Activated CD8-positive, alpha-beta memory T cell treated with anti-CD3 and anti-CD28 coated beads, Interleukin-2, amount 50 U/mL, for 1 hour (primary cell): ENCODE data around the gene MACROD2.

Experiments used
- DNase-seq: peaks from one replicate; pipeline ENCODE4 v3.0.0-alpha.2; 2020; ENCODE audit errors: extremely low read depth

The MACROD2 gene

GRCh38 chr20:15220009-15220656 lies 1224.8 kb downstream of the MACROD2 start:
- DNase-seq: no peak

DNA sequence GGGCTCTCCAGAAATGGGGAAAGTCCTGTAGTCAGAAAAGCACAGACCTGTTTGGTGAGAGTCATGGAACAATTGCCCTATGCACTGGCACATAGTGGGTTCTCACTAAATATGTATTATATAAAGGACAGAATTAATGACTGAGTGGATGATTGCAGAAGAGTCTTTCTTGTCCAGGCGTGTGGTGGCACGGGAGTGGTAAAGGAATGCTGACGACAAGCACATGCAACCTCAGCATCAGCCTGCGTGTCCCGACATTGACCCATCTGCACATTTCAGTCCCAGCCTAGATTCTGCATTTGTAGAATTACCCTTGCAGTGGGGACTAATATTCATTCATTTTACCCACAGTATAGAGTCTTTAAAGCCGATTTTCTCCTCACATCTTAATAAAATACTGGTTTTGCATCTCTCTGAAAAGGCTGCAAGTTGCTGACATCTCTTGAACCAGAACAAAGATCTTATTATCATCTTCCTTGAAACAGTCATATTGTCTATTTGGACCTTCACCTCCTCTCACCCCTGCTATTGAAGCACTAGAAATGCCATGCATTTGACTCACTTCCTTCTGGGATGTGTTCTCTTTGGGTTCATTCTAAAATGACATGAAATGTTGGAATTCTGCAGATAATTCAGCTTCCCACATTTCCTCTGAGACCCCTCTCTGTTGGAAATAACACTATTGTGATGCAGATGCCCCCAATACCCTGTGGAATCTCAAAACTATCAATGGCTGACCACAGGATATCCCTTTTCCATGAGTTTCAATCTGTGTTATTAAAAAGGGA lies 1225.7 kb downstream of the MACROD2 start:
- no peak for DNase-seq

GRCh38 chr20:15222502-15223330 lies 1227.4 kb downstream of the MACROD2 start:
- no peak for DNase-seq

- DNase-seq: no peak
Measured at GRCh38 chr20:15224199-15224598, 1228.9 kb downstream of the MACROD2 start.

GRCh38 chr20:15227102-15227501 lies 1231.8 kb downstream of the MACROD2 start:
- DNase-seq: no peak

DNA sequence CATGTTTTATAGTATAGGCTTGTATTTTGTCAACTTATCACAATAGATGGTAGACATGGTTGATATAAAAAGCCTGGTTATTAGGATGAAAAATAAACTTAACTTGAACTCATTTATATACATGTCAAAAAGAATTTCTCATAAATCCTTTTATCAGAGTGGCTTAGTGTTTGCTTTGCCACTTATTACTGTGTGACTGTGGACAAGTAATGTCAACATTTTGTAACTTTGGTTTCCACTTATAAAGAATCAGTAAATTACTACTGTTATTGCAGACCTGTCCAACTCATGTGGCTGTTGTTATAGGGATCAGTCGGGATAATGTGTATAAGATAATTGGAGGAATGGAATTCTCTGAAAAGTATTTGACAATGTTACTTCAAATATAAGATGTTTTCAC lies 1236.9 kb downstream of the MACROD2 start:
- DNase-seq: no peak

- DNase-seq: no peak
Measured at GRCh38 chr20:15235471-15236198, 1240.3 kb downstream of the MACROD2 start.

- DNase-seq: no peak
Measured at GRCh38 chr20:15236812-15237211, 1241.5 kb downstream of the MACROD2 start.

DNA sequence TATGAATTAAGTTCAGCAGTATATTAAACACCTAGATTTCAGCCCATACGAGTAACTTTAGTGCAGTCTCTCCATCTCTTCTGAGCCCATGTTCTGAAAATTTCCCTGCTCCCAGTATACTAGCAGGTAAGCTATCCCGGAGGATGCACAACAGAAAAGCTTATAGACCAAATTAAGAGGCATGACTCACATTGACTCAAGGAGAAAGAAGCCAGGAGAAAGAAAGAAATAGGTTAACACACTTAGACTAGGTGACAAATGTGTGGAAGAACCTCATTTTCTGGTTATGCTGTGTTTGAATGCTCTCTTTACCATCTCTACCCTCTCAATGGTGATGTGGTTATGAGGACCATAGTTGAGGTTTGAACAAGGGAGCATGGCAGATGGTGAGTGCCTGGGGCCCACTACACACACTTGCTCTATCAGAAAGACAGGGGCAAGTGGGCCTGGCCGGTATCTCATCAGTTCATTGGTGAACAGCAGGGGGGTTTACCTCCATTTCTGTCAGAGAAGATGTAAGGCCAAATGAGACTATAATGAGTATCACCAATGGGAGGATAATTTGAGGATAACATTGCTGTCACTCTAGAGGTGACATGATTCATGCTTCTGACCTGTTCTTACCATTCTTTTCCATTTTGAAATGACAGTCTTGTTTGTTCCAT lies 1244.4 kb downstream of the MACROD2 start:
- no peak for DNase-seq

- DNase-seq: no peak
Measured at GRCh38 chr20:15240801-15241200, 1245.5 kb downstream of the MACROD2 start.

GRCh38 chr20:15241681-15242080 lies 1246.4 kb downstream of the MACROD2 start:
- no peak for DNase-seq

DNA sequence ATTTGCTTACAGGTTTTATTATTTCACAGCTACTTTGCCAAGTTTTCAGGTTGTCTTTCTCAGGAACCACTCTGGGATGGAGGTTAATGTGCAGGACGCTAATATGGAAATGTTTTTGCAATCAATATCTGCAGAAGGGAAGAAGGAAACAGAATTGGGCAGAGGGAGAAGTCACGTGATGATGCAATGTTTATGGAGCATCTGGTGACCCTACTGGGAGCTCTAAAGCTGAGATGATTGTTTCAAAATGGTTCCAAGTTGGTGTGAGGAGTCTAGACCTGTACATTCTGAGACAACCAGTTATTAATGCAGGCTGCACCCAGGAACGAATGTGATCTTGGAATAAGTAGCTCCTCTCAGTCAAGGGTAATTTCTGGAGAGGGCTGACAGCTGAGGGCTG lies 1247.5 kb downstream of the MACROD2 start:
- DNase-seq: no peak

GRCh38 chr20:15245896-15246295 lies 1250.6 kb downstream of the MACROD2 start:
- DNase-seq: no peak

DNA sequence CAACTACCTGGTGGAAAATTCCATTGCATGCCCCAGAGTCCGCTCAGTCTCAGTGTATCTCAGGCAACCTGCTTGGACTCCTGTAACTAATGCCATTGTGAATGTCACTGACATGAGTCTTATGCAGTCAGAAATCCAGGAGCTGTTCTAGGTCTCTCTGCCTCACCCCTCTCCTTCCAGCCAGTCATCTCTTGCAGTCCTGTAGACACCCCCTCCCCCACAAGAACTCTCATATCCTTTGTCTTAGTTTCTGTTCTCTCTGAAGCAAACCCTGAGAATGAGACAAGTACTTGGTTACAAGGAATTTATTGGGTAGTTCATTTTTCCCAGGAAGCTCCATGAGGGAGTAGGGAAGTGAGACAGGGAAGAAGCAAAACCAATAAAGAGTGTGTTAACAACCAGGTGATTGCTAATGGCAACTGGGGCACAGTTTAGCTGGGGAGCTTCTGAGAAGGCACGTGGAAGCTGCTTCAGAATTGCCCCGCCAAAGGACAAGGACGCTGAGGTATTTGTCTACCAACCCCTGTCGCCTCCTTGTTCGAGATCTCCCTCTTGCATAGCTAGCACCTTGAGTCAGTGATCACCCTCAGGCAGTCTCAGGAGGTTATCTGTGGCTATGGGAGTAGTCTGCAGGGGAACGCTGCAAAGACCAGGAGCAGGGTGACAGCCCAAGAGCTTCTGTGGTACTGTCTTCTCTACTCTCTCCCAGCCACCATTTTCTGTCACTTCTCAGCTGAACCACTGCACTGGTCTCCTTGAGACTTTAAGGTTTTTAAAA lies 1253.5 kb downstream of the MACROD2 start:
- no peak for DNase-seq

GRCh38 chr20:15251171-15251570 lies 1255.9 kb downstream of the MACROD2 start:
- no peak for DNase-seq

- no peak for DNase-seq
Measured at GRCh38 chr20:15252304-15252703, 1257.0 kb downstream of the MACROD2 start.

DNA sequence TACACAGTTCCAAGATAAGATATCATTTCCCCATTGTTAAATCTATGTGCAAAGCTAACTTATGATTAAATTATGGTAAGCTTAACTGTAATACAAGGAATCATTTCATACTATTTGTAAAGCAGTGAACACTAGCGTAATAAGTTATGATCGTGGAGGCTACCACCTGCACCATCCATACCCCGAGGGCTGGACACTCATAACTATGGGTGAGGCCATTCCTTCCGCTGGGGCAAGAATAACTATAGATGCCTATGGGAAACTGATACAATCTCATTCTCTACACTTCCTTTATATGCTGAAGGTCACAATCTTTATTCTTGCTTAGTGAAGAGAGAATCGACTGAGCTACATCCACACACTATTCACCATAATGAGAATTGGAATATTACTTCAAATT lies 1258.1 kb downstream of the MACROD2 start:
- DNase-seq: no peak

DNA sequence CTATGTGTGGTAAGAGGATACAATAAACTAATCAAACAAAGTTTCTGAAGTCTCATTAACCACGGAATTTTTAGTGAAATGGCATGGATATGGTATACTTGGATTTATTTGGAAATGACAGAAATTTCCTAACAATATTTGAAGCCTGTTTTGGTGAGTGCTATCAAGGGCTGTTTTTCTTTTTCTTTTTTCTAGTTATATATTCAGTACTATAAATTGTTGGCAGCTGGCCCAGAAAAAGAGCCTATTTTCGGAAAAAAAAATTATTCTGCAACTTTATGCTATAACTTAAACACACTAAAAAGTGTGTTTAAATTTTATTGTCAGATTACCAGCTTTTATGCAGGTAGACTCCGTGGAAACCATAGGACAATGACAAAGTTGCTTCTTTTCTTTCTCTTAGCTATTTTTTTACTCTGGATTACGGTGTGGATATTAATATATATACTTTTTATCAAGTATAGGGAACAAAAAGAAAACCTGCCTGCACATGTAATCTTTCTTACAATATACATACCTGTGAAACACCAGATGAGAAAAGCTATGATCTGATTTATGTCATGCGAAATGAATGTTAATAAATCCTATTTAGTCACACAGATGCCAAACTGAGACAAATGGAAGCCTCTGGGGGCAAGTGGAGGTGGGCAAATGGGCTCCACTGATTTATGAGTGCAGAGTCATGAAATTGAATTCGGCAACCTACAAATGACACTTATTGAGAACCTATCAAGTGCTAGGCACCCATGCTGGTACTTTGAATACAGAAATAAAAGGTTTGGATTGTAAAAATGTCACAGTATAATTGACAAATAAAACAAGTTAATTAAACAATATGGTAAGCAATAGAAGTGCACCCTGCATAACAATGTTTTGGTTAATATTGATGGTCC lies 1261.6 kb downstream of the MACROD2 start:
- no peak for DNase-seq

- no peak for DNase-seq
Measured at GRCh38 chr20:15257569-15257870, 1262.2 kb downstream of the MACROD2 start.
